Activated naive CD8-positive, alpha-beta T cell treated with anti-CD3 and anti-CD28 coated beads for 36 hours (primary cell): ENCODE results near the gene RPP30. TPM values are rescaled to one million over a fixed set of nuclear protein-coding genes. Genes with fewer than 3 reads are reported as not detected.
"Not testable (repeated sequence)": the region's sequence is repeated elsewhere in the genome, so short reads cannot be mapped to it uniquely, and the experiment has no call there.

Source experiments
- DNase-seq: peaks from one replicate; pipeline ENCODE4 v3.0.0; 2021
- H3K27ac Mint-ChIP-seq: one replicate; pipeline ENCODE4 v1.8.0; 2022; ENCODE audit warnings: mild to moderate bottlenecking, moderate library complexity, mixed read lengths
- H3K27me3 Mint-ChIP-seq: one replicate; pipeline ENCODE4 v1.8.0; 2022; ENCODE audit warnings: mild to moderate bottlenecking, mixed read lengths
- H3K36me3 Mint-ChIP-seq: one replicate; pipeline ENCODE4 v1.8.0; 2021; ENCODE audit warnings: mild to moderate bottlenecking, mixed read lengths
- H3K4me1 Mint-ChIP-seq: one replicate; pipeline ENCODE4 v1.8.0; 2021; ENCODE audit warnings: mixed read lengths
- H3K4me3 Mint-ChIP-seq: one replicate; pipeline ENCODE4 v1.8.0; 2022; ENCODE audit warnings: mild to moderate bottlenecking, moderate library complexity, mixed read lengths
- H3K9me3 Mint-ChIP-seq: one replicate; pipeline ENCODE4 v1.8.0; 2022; ENCODE audit warnings: mixed read lengths
- total RNA-seq, 2 experiments: library from RNA; stranded (reverse); gene quantifications; one replicate each; pipeline ENCODE4 v1.2.3, GENCODE V29; 2021

RPP30 gene
- total RNA-seq, 2 experiments from 2014 or later = 81.5 to 88.0 TPM

DNA sequence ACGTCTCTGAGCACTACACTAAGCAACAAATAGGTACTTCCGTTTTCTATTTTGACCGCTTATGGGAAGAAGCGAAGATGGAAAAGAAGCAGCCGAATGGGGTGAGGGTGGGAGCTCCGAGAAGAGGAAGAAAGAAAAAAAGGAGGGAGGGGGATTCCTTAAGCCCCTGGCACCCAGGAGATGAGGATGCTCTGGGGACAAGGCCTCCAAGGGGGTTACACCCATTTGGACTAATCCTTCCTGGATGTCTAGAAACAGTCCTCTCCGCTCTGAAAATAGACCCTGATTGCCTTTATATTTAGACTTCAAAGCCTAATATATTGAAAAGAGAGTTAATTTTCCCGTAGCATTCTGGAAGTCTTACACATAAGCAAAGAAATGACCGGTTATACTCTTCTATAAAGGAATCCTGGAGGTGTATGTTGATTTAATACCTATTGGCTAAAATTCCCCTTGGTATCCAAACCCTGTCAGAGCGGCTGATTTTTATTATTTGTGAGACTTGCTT, 13.3 kb upstream of the RPP30 start:
- Mint-ChIP-seq H3K27ac (no peak overlapping the region), H3K27me3 (peaks cover 77% of the 10 kb centered on the region), H3K9me3 (no peaks in the 10 kb centered on the region), H3K36me3 (no peaks in the 10 kb centered on the region), H3K4me1 (peaks cover 7% of the 10 kb centered on the region), H3K4me3 (peak overlapping the region; percentile 71)
- no peak for DNase-seq

DNA sequence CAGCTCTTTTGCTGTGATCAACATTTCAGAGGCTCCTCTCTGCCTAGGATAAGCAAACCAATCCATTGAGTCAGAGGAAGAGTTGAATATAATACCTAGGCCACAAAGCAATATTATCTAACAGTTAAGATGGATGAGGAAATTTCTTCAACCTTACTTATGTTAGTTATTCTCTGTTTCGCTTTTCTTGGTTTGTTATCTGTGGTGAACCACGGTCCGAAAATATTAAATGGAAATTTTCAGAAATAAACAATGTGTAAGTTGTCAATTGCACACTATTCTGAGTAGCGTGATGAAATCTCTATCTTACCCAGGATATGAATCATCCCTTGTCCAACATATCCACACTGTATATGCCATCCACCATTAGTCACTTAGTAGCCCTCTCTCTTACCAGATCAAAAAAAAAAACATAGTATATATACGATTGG, 12.4 kb upstream of the RPP30 start:
- H3K27ac Mint-ChIP-seq = no peak overlapping the region
- no peaks in the 10 kb centered on the region for H3K9me3 Mint-ChIP-seq
- H3K4me1 Mint-ChIP-seq = peaks cover 7% of the 10 kb centered on the region
- H3K27me3 Mint-ChIP-seq = peaks cover 75% of the 10 kb centered on the region
- no peaks in the 10 kb centered on the region for H3K36me3 Mint-ChIP-seq
- no peak for DNase-seq
- H3K4me3 Mint-ChIP-seq = no peak overlapping the region

DNA sequence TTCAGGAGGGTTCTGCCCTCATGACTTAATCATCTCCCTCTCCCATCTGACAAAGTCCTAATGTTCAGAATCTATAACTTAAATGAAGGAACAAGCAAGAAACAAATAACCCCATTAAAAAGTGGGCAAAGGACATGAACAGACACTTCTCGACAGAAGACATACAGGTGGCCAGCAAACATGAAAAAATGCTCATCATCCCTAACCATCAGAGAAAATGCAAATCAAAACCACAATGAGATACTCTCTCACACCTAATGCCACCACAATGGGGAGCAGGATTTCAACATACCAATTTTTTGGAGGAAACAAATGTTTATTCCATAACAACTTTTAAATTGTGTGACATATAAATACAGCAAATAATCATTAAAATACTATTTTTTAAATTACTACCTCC, 11.0 kb upstream of the RPP30 start:
- no peaks in the 10 kb centered on the region for H3K9me3 Mint-ChIP-seq
- peaks cover 72% of the 10 kb centered on the region for H3K27me3 Mint-ChIP-seq
- no peaks in the 10 kb centered on the region for H3K36me3 Mint-ChIP-seq
- H3K27ac Mint-ChIP-seq = no peak overlapping the region
- no peak overlapping the region for H3K4me3 Mint-ChIP-seq
- peaks cover 7% of the 10 kb centered on the region for H3K4me1 Mint-ChIP-seq
- no peak for DNase-seq

DNA sequence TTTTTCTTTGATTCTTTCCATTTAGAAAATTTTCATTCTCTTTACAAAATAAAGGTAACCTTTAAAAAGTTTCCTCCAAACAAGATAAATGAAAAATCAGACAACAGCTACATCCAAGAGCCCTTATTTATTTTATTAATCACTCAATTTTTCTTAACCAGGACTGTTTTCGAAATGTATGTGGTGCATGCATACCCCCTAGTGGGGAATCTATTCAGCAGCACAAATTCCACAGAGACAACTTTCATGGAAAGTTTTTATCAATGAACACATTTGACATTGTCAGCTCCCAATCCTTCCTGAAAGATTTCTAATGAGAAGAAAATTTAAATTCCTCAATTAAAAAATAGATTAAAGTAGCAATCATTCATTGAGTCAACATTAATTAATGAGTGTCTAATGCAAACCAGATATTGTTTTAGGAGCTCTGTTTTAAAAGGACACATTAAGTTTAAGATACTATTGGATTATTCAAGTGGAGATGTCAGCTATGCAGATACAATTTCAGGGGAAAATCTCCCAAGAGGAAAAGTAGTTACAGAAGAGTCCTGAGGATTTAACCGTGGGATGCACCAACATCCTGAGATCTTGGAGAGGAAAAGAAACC, 8.8 kb upstream of the RPP30 start:
- H3K4me1 Mint-ChIP-seq = peaks cover 2% of the 10 kb centered on the region
- no peak for DNase-seq
- no peak overlapping the region for H3K4me3 Mint-ChIP-seq
- H3K9me3 Mint-ChIP-seq = no peaks in the 10 kb centered on the region
- H3K36me3 Mint-ChIP-seq = no peaks in the 10 kb centered on the region
- no peak overlapping the region for H3K27ac Mint-ChIP-seq
- peaks cover 75% of the 10 kb centered on the region for H3K27me3 Mint-ChIP-seq

DNA sequence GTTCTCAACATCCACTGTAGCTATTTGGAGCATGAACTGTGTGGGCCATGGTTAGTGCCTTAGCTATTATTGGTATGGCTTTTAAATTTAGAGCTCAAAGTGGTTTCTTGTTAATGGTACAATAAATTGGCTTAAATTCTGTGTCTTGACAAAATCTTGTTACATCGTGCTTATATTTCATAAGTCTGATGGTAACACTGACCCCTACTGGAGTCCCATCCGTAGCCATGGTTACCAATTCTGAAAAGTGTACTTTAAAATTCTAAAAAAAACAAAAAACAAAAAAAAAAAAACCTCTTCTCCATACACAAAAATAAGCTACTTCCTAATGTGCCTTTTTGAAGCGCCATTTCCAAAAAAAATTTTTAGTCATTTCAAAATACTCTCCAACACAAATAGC, 6.4 kb upstream of the RPP30 start:
- no peak overlapping the region for H3K27ac Mint-ChIP-seq
- H3K4me3 Mint-ChIP-seq = no peak overlapping the region
- H3K36me3 Mint-ChIP-seq = no peaks in the 10 kb centered on the region
- no peaks in the 10 kb centered on the region for H3K4me1 Mint-ChIP-seq
- peaks cover 74% of the 10 kb centered on the region for H3K27me3 Mint-ChIP-seq
- DNase-seq = no peak
- peaks cover 4% of the 10 kb centered on the region for H3K9me3 Mint-ChIP-seq

DNA sequence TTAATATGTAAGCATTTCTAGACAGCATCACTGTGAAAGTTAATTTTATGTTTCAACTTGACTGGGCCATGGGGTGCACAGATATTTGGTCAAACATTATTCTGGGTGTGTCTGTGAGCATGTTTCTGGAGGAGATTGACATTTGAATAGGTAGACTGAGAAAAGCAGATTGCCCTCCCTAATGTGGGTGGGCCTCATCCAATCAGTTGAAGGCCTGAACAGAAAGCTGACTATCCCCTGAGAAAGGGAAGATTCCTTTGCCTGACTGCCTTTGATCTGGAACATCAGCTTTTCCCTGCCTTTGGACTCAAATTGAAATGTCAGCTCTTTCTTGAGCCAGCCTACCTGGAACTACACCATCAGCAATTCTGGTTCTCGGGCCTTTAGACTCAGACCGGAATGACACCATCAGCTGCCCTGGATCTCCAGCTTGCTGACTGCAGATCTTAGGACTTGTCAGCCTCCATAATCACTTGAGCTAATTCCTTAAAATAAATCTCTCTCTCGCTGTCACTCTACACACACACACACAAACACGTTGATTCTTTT, 5.7 kb upstream of the RPP30 start:
- Mint-ChIP-seq H3K27me3 (peaks cover 69% of the 10 kb centered on the region), H3K4me3 (no peak overlapping the region), H3K4me1 (no peaks in the 10 kb centered on the region), H3K36me3 (no peaks in the 10 kb centered on the region), H3K9me3 (peaks cover 4% of the 10 kb centered on the region), H3K27ac (no peak overlapping the region)
- DNase-seq = no peak

DNA sequence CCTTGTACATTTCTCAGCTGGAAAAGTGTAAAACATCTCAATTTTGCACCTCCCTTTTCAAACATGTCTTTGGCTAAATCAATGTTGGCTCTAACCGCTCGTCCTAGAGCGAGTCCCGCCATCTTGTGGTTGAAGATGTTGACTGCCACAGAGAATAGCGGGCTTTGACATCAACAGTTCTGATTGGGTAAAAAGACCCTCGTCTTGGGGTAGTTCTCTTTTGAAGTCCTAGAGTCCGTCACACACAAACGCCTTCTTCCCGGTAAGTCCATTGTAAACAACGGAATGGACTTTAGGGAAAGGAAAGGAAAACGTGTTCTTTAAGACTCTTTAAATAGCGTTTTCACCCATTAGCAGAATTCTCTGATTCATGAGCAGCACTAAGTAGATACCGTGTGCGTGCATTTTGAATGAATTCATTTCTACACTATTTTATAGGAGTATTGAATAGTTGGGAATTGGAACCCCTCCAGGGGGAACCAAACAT, 452 bp upstream of the RPP30 start:
- Mint-ChIP-seq H3K27me3 (peaks cover 35% of the 10 kb centered on the region), H3K9me3 (peaks cover 4% of the 10 kb centered on the region), H3K4me3 (peak overlapping the region; percentile 98), H3K4me1 (peaks cover 13% of the 10 kb centered on the region), H3K27ac (peak overlapping the region; percentile 88), H3K36me3 (peaks cover 4% of the 10 kb centered on the region)
- peak; percentile 28 for DNase-seq

DNA sequence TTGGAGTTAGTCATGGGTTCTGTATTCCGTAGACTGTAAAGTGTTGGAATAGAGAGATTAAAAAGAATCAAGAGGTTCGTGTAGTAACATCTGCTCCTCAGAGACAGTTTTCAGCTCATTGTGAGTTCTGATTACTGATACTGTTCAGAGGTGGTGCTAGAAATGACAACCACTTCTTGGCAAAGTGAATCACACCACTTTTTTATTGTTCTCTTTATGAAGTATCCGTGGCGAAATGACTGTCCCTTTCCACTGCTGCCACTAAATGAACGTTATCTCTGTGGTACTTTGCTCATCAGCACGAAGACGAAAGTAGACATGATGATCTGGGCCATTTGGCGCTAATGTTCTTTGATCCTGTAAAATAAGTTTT, 860 bp downstream of the RPP30 start:
- Mint-ChIP-seq H3K4me3 (peak overlapping the region; percentile 98), H3K27ac (peak overlapping the region; percentile 88), H3K27me3 (peaks cover 23% of the 10 kb centered on the region), H3K4me1 (peaks cover 13% of the 10 kb centered on the region), H3K9me3 (peaks cover 4% of the 10 kb centered on the region), H3K36me3 (peaks cover 11% of the 10 kb centered on the region)
- DNase-seq = no peak

DNA sequence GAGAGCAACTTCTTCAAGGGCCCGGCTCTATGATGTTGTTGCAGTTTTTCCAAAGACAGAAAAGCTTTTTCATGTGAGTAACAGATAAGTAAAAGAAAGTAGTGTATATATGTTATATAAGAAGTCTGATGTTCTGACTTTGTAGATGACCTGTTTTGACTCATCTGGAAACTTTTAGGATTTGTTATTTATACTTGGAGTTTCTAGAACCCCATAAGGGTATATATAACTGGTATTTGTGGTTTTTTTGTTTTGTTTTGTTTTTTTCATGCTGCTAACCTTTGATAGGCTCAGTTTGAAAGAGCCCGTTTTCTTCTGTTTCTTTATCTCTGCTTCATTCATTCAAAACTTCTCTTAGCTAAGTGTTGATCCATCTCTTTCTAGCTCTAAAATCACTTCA, 7.3 kb downstream of the RPP30 start:
- Mint-ChIP-seq H3K4me1 (peaks cover 2% of the 10 kb centered on the region), H3K9me3 (no peaks in the 10 kb centered on the region), H3K36me3 (peaks cover 24% of the 10 kb centered on the region), H3K4me3 (no peak overlapping the region), H3K27me3 (no peaks in the 10 kb centered on the region), H3K27ac (no peak overlapping the region)
- no peak for DNase-seq

DNA sequence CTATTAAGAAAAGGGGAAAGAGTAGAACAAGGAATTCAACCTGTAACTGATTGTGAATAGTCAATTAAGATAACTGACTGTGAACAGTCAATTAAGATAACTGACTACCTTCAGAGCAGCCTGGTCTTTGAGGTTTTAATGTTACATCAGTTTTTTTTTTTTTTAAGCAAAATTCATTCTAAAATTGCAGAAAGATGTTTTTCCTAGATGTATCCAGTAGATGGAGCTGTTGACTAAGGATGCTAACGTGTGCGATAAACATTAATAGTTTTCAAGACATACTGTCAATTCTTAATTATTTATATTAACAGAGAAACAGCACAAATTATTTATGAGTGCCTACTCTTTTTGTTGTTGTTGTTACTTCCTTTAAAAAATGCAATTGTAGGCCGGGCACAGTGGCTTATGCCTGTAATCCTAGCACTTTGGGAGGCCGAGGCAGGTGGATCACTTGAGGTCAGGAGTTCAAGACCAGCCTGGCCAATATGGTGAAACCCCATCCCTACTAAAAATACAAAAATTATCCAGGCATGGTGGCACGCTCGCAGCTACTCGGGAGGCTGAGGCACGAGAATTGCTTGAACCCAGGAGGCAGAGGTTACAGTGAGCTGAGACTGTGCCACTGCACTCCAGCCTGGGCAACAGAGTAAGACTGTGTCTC, 8.4 kb downstream of the RPP30 start:
- not testable (repeated sequence) for H3K4me3 Mint-ChIP-seq, H3K9me3 Mint-ChIP-seq, H3K27ac Mint-ChIP-seq, H3K27me3 Mint-ChIP-seq, DNase-seq, H3K4me1 Mint-ChIP-seq
- peaks cover 25% of the 10 kb centered on the region for H3K36me3 Mint-ChIP-seq

DNA sequence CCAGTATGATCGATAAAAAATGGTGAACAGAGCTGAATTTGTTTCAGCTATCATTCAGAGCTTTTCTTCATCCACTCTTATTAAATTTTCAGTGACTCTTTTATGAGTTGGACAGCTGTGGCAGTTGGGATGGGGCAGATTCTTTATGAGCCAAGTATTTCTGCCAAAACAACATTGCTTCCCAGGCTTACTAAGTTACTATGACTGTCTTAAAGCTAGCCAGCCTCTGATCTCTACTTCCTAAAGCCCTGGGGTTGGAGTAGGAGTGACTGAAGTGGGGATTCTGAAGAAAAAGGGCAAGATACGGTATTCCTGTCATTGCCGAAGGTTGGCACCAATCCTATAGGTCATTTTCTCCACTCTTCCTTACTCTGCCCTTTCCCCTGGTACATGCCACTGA, 12.7 kb downstream of the RPP30 start:
- H3K4me3 Mint-ChIP-seq = no peak overlapping the region
- DNase-seq = no peak
- peaks cover 26% of the 10 kb centered on the region for H3K36me3 Mint-ChIP-seq
- H3K9me3 Mint-ChIP-seq = no peaks in the 10 kb centered on the region
- no peaks in the 10 kb centered on the region for H3K27me3 Mint-ChIP-seq
- no peaks in the 10 kb centered on the region for H3K4me1 Mint-ChIP-seq
- no peak overlapping the region for H3K27ac Mint-ChIP-seq

DNA sequence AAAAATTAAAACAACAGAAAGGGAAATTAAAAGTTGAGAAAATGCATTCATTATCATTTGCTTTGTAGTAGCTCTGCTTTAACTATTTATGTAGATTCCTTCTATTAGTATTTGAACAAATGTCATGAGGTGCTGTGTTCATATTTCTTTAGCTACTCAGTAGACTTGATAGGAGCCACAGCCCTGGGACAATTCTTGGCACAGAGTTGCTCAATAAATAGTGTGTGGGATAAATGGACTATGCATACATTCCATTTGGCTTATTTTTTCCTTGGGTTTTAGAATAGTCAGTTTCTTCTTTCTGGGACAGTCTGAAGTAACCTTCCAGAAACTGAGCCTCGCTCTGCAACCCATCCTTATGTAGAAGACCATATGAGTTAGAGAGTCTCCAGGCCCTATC, 13.4 kb downstream of the RPP30 start:
- peaks cover 23% of the 10 kb centered on the region for H3K36me3 Mint-ChIP-seq
- DNase-seq = no peak
- no peak overlapping the region for H3K4me3 Mint-ChIP-seq
- H3K4me1 Mint-ChIP-seq = no peaks in the 10 kb centered on the region
- H3K27me3 Mint-ChIP-seq = no peaks in the 10 kb centered on the region
- no peak overlapping the region for H3K27ac Mint-ChIP-seq
- no peaks in the 10 kb centered on the region for H3K9me3 Mint-ChIP-seq

DNA sequence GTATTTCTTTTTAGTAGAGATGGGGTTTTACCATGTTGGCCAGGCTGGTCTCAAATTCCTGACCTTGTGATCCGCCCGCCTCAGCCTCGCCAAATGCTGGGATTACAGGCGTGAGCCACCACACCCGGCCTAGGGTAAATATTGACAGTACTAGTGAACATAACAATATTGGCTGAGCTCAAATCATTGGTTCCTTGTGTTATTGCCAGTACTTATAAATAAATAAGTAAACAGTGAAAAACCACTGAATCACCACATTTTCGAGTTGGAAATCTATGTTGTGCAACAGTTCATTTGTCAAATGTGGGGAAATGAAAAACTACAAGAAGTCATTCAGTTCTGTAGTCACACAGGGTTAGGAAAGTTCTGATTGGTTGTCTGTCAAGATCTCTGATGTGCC, 15.8 kb downstream of the RPP30 start:
- peaks cover 23% of the 10 kb centered on the region for H3K36me3 Mint-ChIP-seq

DNA sequence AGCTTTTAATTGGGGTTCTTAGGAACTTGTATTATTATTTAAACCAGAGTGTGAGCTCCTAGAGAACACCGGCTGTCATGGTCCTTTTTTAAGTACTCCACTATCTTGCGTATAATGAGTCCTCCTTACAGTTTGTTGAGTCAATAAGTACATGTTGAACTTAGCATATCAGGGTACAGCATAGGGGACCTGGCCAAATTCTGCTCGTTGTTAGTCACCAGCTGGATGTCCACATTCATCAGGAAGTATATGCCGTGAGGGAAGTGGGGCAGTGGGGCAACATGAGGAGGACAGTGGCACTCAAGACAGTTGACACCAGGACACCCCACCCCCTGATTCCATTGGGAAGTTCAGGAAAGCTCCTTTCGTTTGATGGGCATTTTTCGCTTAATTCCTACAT, 16.6 kb downstream of the RPP30 start:
- Mint-ChIP-seq H3K27me3 (no peaks in the 10 kb centered on the region), H3K4me1 (no peaks in the 10 kb centered on the region), H3K9me3 (no peaks in the 10 kb centered on the region), H3K27ac (no peak overlapping the region), H3K4me3 (no peak overlapping the region), H3K36me3 (peaks cover 23% of the 10 kb centered on the region)
- DNase-seq = no peak

More for the DNA sequence above, 15.8 kb downstream of the RPP30 start:
- H3K4me3 Mint-ChIP-seq = no peak overlapping the region
- no peak overlapping the region for H3K27ac Mint-ChIP-seq
- no peaks in the 10 kb centered on the region for H3K4me1 Mint-ChIP-seq
- H3K9me3 Mint-ChIP-seq = no peaks in the 10 kb centered on the region
- no peak for DNase-seq
- H3K27me3 Mint-ChIP-seq = no peaks in the 10 kb centered on the region

DNA sequence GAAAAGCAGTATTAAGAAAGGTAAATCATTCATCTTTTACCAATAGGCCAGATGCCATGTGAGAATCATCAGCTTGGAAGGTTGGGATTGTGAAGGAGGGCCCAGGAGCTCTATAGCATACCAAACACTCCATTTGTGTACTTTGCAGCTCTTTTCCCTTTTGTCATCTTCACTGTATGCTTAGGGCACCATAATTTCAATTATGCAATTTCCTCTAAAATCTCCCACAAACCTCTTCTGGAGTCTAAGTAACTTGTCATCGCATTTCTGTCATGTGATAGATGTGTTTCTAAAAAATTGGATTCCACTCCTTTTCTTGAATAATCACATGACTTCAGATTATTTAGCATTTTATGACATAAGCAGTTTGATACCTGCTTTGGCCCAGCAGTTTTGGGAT, 17.9 kb downstream of the RPP30 start:
- Mint-ChIP-seq H3K4me3 (no peak overlapping the region), H3K9me3 (no peaks in the 10 kb centered on the region), H3K4me1 (peaks cover 1% of the 10 kb centered on the region), H3K27me3 (no peaks in the 10 kb centered on the region), H3K36me3 (peaks cover 25% of the 10 kb centered on the region), H3K27ac (no peak overlapping the region)
- DNase-seq = no peak

DNA sequence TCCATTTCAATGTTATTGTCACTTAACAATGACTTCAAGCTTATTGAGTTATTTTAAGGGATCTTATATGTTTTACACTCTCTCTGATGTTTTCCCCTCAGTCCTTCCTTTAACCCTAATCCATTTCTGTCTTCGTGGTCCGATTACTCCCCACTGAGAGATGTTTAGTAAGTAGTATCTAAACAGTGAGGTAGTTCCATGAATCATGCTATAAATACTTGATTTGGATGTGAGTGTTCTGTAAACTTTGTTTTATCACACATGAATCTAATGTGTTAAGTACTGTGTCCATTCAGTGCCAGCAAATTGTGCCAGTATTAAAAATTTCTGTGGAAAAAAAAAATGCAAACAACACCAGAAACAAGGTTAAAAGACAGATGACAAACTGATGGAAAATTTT, 18.6 kb downstream of the RPP30 start:
- H3K27me3 Mint-ChIP-seq = no peaks in the 10 kb centered on the region
- H3K27ac Mint-ChIP-seq = no peak overlapping the region
- peaks cover 25% of the 10 kb centered on the region for H3K36me3 Mint-ChIP-seq
- no peak for DNase-seq
- no peaks in the 10 kb centered on the region for H3K9me3 Mint-ChIP-seq
- no peak overlapping the region for H3K4me3 Mint-ChIP-seq
- peaks cover 1% of the 10 kb centered on the region for H3K4me1 Mint-ChIP-seq
